ENCODE results near the gene ALKBH2.

DNA sequence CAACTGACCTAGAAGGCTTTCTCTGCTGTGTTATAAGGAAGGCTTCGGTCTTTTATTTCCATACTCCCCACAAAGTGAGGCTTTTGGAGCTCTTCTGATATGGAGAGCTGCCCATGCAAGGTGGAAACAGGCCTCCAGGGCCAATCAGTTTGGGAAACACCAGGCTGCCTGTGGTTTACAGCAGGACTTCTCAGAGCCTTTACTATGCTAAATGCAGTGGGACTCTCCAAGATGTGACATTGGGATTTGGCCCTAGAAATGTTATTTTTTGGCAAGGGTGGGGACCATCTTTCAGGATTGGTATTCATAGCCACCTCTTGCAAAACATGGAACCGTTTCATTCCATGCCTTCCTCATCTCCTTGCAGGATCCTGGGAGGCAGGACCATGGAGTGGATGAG, 26.8 kb upstream of the ALKBH2 start:
- TF ChIP-seq, protein P1, sequence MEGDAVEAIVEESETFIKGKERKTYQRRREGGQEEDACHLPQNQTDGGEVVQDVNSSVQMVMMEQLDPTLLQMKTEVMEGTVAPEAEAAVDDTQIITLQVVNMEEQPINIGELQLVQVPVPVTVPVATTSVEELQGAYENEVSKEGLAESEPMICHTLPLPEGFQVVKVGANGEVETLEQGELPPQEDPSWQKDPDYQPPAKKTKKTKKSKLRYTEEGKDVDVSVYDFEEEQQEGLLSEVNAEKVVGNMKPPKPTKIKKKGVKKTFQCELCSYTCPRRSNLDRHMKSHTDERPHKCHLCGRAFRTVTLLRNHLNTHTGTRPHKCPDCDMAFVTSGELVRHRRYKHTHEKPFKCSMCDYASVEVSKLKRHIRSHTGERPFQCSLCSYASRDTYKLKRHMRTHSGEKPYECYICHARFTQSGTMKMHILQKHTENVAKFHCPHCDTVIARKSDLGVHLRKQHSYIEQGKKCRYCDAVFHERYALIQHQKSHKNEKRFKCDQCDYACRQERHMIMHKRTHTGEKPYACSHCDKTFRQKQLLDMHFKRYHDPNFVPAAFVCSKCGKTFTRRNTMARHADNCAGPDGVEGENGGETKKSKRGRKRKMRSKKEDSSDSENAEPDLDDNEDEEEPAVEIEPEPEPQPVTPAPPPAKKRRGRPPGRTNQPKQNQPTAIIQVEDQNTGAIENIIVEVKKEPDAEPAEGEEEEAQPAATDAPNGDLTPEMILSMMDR (IDR thresholded peaks at IDR 0.05; ENCODE audit: poor library complexity, severe bottlenecking), result no peak
- TF ChIP-seq, protein P2, sequence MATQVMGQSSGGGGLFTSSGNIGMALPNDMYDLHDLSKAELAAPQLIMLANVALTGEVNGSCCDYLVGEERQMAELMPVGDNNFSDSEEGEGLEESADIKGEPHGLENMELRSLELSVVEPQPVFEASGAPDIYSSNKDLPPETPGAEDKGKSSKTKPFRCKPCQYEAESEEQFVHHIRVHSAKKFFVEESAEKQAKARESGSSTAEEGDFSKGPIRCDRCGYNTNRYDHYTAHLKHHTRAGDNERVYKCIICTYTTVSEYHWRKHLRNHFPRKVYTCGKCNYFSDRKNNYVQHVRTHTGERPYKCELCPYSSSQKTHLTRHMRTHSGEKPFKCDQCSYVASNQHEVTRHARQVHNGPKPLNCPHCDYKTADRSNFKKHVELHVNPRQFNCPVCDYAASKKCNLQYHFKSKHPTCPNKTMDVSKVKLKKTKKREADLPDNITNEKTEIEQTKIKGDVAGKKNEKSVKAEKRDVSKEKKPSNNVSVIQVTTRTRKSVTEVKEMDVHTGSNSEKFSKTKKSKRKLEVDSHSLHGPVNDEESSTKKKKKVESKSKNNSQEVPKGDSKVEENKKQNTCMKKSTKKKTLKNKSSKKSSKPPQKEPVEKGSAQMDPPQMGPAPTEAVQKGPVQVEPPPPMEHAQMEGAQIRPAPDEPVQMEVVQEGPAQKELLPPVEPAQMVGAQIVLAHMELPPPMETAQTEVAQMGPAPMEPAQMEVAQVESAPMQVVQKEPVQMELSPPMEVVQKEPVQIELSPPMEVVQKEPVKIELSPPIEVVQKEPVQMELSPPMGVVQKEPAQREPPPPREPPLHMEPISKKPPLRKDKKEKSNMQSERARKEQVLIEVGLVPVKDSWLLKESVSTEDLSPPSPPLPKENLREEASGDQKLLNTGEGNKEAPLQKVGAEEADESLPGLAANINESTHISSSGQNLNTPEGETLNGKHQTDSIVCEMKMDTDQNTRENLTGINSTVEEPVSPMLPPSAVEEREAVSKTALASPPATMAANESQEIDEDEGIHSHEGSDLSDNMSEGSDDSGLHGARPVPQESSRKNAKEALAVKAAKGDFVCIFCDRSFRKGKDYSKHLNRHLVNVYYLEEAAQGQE (IDR thresholded peaks at IDR 0.05; ENCODE audit: borderline replicate concordance), result no peak
- TF ChIP-seq POLR2AphosphoS5 (IDR thresholded peaks at IDR 0.05) (no peak), SMC3 (conservative IDR thresholded peaks at IDR 0.05; ENCODE audit: poor library complexity) (no peak), RAD21 (conservative IDR thresholded peaks at IDR 0.05) (no peak)

Data from neural cell (in vitro differentiated cells).